ENCODE data around the gene SPTSSA.

DNA sequence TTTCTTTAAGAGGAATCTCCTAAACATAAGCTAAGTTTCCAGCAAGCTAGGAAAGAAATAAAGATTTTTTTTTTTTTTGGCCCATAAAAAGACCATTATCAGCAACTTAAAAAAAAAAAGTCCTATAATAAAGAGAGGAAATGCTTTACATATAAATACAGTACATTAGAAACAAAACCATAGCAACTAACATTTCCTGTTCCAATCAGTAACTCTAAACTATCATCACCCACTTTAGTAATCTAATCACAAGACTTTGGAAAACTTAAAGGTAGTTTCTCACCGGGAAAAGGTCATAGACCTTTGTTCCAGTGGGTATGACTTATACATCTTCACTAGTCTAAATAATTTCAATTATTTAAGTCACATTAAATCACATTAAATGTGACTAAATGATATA is 11.1 kb downstream of the SPTSSA start:
- TF ChIP-seq POLR2A (IDR thresholded peaks at IDR 0.05; ENCODE audit: low read depth, low read length) (no peak), POLR2AphosphoS5 (IDR thresholded peaks at IDR 0.05; ENCODE audit: low read depth, low read length) (no peak)
